GM12878 (cell line): ENCODE measurements around the gene NMT1. TPM values are rescaled to one million over a fixed set of nuclear protein-coding genes. Genes with fewer than 3 reads are reported as not detected.
A peak's percentile ranks its signal among the peaks of the same experiment; 100 is the strongest.

Source experiments
- BCL11A ChIP-seq: IDR thresholded peaks from 2 replicates; pipeline ENCODE4 v1.6.1; 2011; ENCODE audit warnings: low read depth, low read length
- BCL3 ChIP-seq: IDR thresholded peaks from 2 replicates; pipeline ENCODE4 v1.6.1; 2011; ENCODE audit warnings: borderline replicate concordance, low read depth, mild to moderate bottlenecking, moderate library complexity, low read length; ENCODE audit not compliant: insufficient read depth, poor library complexity, severe bottlenecking
- BRCA1 ChIP-seq: IDR thresholded peaks from 2 replicates; pipeline ENCODE4 v1.6.1; 2011; ENCODE audit warnings: low read depth, low read length, improper control_type of control experiment
- CTCF ChIP-seq, 3 experiments: IDR thresholded peaks in 2 of 3; conservative IDR thresholded peaks in 1 of 3; 2 replicates each; pipeline ENCODE4 v1.5.1; 2011; ENCODE audit warnings: low read depth in 3 of 3, low read length in 3 of 3, mild to moderate bottlenecking in 3 of 3, control low read depth in 2 of 3, moderate library complexity in 2 of 3, inconsistent platforms in 1 of 3, mixed read lengths in 1 of 3; ENCODE audit not compliant: control insufficient read depth in 2 of 3, insufficient read depth in 1 of 3; ENCODE audit errors: extremely low read depth in 1 of 3
- EP300 ChIP-seq, 2 experiments: fragments of 150-350 bp in 1 of 2; IDR thresholded peaks; 2 replicates each; pipeline ENCODE4 v1.6.1; 2011 to 2012; ENCODE audit warnings: low read depth in 2 of 2, low read length in 2 of 2, borderline replicate concordance in 1 of 2, improper control_type of control experiment in 1 of 2, inconsistent platforms in 1 of 2; ENCODE audit not compliant: control insufficient read depth in 1 of 2
- HDAC2 ChIP-seq: fragments of 200-600 bp; sonication (generic); IDR thresholded peaks from 2 replicates; pipeline ENCODE4 v1.6.1; 2017
- JUND ChIP-seq: IDR thresholded peaks from 2 replicates; pipeline ENCODE4 v1.6.1; 2012; ENCODE audit warnings: low read depth, mild to moderate bottlenecking, low read length, improper control_type of control experiment, moderate library complexity
- MTA2 ChIP-seq: fragments of 450-650 bp; IDR thresholded peaks from 2 replicates; pipeline ENCODE4 v1.6.1; 2016; ENCODE audit warnings: low read depth, mild to moderate bottlenecking, moderate library complexity
- NFYA ChIP-seq: IDR thresholded peaks from 2 replicates; pipeline ENCODE4 v1.6.1; 2011; ENCODE audit warnings: low read depth, mild to moderate bottlenecking, low read length, improper control_type of control experiment, borderline replicate concordance
- NR2C2 ChIP-seq: IDR thresholded peaks from 2 replicates; pipeline ENCODE4 v1.6.1; 2011; ENCODE audit warnings: borderline replicate concordance, low read depth; ENCODE audit not compliant: control insufficient read depth, insufficient read length
- PAX5 ChIP-seq: IDR thresholded peaks from 2 replicates; pipeline ENCODE4 v1.6.1; 2011; ENCODE audit warnings: low read depth, low read length, borderline replicate concordance
- PML ChIP-seq: IDR thresholded peaks from 2 replicates; pipeline ENCODE4 v1.6.1; 2012; ENCODE audit warnings: low read length, inconsistent platforms
- POLR2A ChIP-seq: IDR thresholded peaks from 2 replicates; pipeline ENCODE4 v1.6.1; 2011; ENCODE audit warnings: low read depth, mild to moderate bottlenecking, low read length
- RAD21 ChIP-seq: IDR thresholded peaks from 2 replicates; pipeline ENCODE4 v1.6.1; 2011; ENCODE audit warnings: mild to moderate bottlenecking, low read depth, low read length, moderate library complexity; ENCODE audit not compliant: insufficient read depth
- SIN3A ChIP-seq: IDR thresholded peaks from 2 replicates; pipeline ENCODE4 v1.6.1; 2012; ENCODE audit warnings: low read depth, low read length, improper control_type of control experiment
- TCF7 ChIP-seq: IDR thresholded peaks from 2 replicates; pipeline ENCODE4 v1.6.1; 2014; ENCODE audit warnings: antibody characterized with exemption, borderline replicate concordance
- WRNIP1 ChIP-seq: IDR thresholded peaks from 2 replicates; pipeline ENCODE4 v1.6.1; 2011; ENCODE audit warnings: low read depth, low read length, improper control_type of control experiment, borderline replicate concordance
- ZBTB11 ChIP-seq: fragments of 450-650 bp; formaldehyde crosslinking; IDR thresholded peaks from 2 replicates; pipeline ENCODE4 v1.5.0; 2022; ENCODE audit warnings: mild to moderate bottlenecking, missing genetic modification characterization
- ZNF592 ChIP-seq: fragments of 450-650 bp; IDR thresholded peaks from 2 replicates; pipeline ENCODE4 v1.6.1; 2017; ENCODE audit warnings: mild to moderate bottlenecking, moderate library complexity
- polyA plus RNA-seq, 11 experiments: library from polyadenylated mRNA; depleted of rRNA in 4 of 11; unstranded in 6 of 11; stranded (reverse) in 5 of 11; fragments of >200 nt; fragmentation: Nextera tagmentation in 4 of 11; fragmentation: Illumina TruSeq in 1 of 11; extraction: Ambion mirVana in 4 of 11; extraction: Trizol in 1 of 11; gene quantifications; 1 replicate in 1 of 11; 2 replicates in 10 of 11; pipeline versions ENCODE4 v1.2.1 to v1.2.3, GENCODE V29; 2011 to 2016; ENCODE audit warnings: inconsistent platforms in 2 of 11, missing spikeins in 2 of 11, low read depth in 1 of 11
- total RNA-seq, 4 experiments: library from RNA; depleted of rRNA in 3 of 4; stranded (reverse); fragments of >200 nt in 3 of 4; fragmentation: Illumina TruSeq in 1 of 4; extraction: Trizol in 1 of 4; gene quantifications; 2 replicates each; pipeline versions ENCODE4 v1.2.1 to v1.2.3, GENCODE V29; 2013 to 2021

The NMT1 gene
- total and polyA plus RNA-seq, 10 of the 15 experiments (the other 5 are each of a cell fraction or from before 2014, with no cell fraction given): 96.7 to 395 (median 222) TPM

- TF ChIP-seq CTCF (IDR thresholded peaks at IDR 0.05 in 2 of 3, conservative IDR thresholded peaks at IDR 0.05 in 1 of 3; ENCODE audit: control insufficient read depth in 2 of 3, extremely low read depth in 1 of 3, insufficient read depth in 1 of 3, low read depth in 3 of 3, low read length in 3 of 3) (peak; percentile 62 to 89 (median 74); a peak in 5 of 6 replicates), ZNF592 (peak; percentile 84; the same call in 1 of the 2 replicates), TCF7 (no peak), EP300 (IDR thresholded peaks at IDR 0.05; ENCODE audit: borderline replicate concordance in 1 of 2, control insufficient read depth in 1 of 2, low read depth in 2 of 2, low read length in 2 of 2) (no peak), PML (no peak), BCL11A (no peak), PAX5 (peak; percentile 58; the same call in 1 of the 2 replicates), NR2C2 (no peak), WRNIP1 (no peak), POLR2A (peak; percentile 44; the same call in 1 of the 2 replicates), MTA2 (no peak), NFYA (no peak), RAD21 (peak; percentile 74), SIN3A (no peak), JUND (no peak), HDAC2 (no peak), BCL3 (peak; percentile 55), ZBTB11 (CRISPR knock-in tag) (no peak), BRCA1 (no peak)
Observed at GRCh38 chr17:45021607-45022287, 39.4 kb upstream of the NMT1 start (continued).
